PC-3 (cell line): Measurements from ENCODE around the gene MRFAP1. TPM values are rescaled to one million over a fixed set of nuclear protein-coding genes. Genes with fewer than 3 reads are reported as not detected.

Source experiments
- ATAC-seq: fragments of 200-7000 bp; cut with Tn5 transposase; 2 replicates; pipeline ENCODE4 v1.9.1; 2020; ENCODE audit warnings: mild to moderate bottlenecking, moderate library complexity
- BruUV-seq: library from RNA; stranded (reverse); fragments of 400-500 nt; replicated peaks from 2 replicates; lab custom pipeline; 2021; lab: Mats Ljungman, UMichigan
- CTCF ChIA-PET: fragments of 300-600 bp; sonication (Branson Sonifier 250); formaldehyde crosslinking; loops from one replicate; lab custom pipeline; 2022; ENCODE audit warnings: antibody characterized with exemption; lab: Charles Lee
- POLR2A ChIA-PET: fragments of 300-600 bp; sonication (Branson Sonifier 250); formaldehyde crosslinking; loops from one replicate; lab custom pipeline; 2022; ENCODE audit warnings: antibody characterized with exemption; ENCODE audit not compliant: unreplicated experiment; lab: Charles Lee
- DNase-seq: peaks from one replicate; pipeline ENCODE4 v3.0.0-alpha.2; 2015
- H2AFZ ChIP-seq: fragments of 300-600 bp; sonication (generic); 2 replicates; pipeline ENCODE4 v1.6.0; 2016; ENCODE audit warnings: antibody characterized with exemption, low read length
- H3F3A ChIP-seq: fragments of 300-600 bp; sonication (generic); one replicate; pipeline ENCODE4 v1.6.0; 2017; ENCODE audit warnings: antibody characterized with exemption, low read length, control low read depth, mild to moderate bottlenecking; ENCODE audit not compliant: unreplicated experiment
- H3K27ac ChIP-seq: fragments of 300-600 bp; sonication (generic); 2 replicates; pipeline ENCODE4 v1.5.1; 2016; ENCODE audit warnings: mild to moderate bottlenecking, low read length
- H3K27me3 ChIP-seq: fragments of 300-600 bp; sonication (generic); 2 replicates; pipeline ENCODE4 v1.6.1; 2016; ENCODE audit warnings: low read length, mixed read lengths
- H3K36me3 ChIP-seq: fragments of 300-600 bp; sonication (generic); 2 replicates; pipeline ENCODE4 v1.6.1; 2016; ENCODE audit warnings: low read depth, mixed run types, low read length, mixed read lengths
- H3K4me1 ChIP-seq: fragments of 300-600 bp; sonication (generic); 2 replicates; pipeline ENCODE4 v1.5.1; 2016; ENCODE audit warnings: low read length; ENCODE audit not compliant: insufficient read depth
- H3K4me2 ChIP-seq: fragments of 300-600 bp; sonication (generic); 2 replicates; pipeline ENCODE4 v1.6.0; 2016; ENCODE audit warnings: low read length
- H3K4me3 ChIP-seq: fragments of 300-600 bp; sonication (generic); 2 replicates; pipeline ENCODE4 v1.5.1; 2016; ENCODE audit warnings: mild to moderate bottlenecking, low read length, mixed read lengths
- H3K79me2 ChIP-seq: fragments of 300-600 bp; sonication (generic); 2 replicates; pipeline ENCODE4 v1.6.1; 2017; ENCODE audit warnings: low read length, mixed read lengths
- H3K9ac ChIP-seq: fragments of 300-600 bp; sonication (generic); 2 replicates; pipeline ENCODE4 v1.6.0; 2016; ENCODE audit warnings: mild to moderate bottlenecking, low read length
- H3K9me2 ChIP-seq: fragments of 300-600 bp; sonication (generic); replicated peaks from 2 replicates; pipeline ENCODE4 v1.6.1; 2016; ENCODE audit warnings: mixed run types, low read length, mixed read lengths
- H3K9me3 ChIP-seq: fragments of 300-600 bp; sonication (generic); 2 replicates; pipeline ENCODE4 v1.6.1; 2016; ENCODE audit warnings: low read length, mixed read lengths
- H4K20me1 ChIP-seq: fragments of 300-600 bp; sonication (generic); 2 replicates; pipeline ENCODE4 v1.6.1; 2016; ENCODE audit warnings: low read length, mixed read lengths
- CTCF ChIP-seq: fragments of 300-600 bp; sonication (generic); conservative IDR thresholded peaks from 2 replicates; pipeline ENCODE4 v1.5.1; 2017; ENCODE audit warnings: antibody characterized with exemption, low read depth, mild to moderate bottlenecking, low read length
- EZH2 ChIP-seq: fragments of 300-600 bp; sonication (generic); IDR thresholded peaks from one replicate; pipeline ENCODE4 v1.6.1; 2017; ENCODE audit warnings: antibody characterized with exemption, mild to moderate bottlenecking, low read length; ENCODE audit not compliant: unreplicated experiment
- EZH2phosphoT487 ChIP-seq: fragments of 300-600 bp; sonication (generic); IDR thresholded peaks from 2 replicates; pipeline ENCODE4 v1.6.1; 2018; ENCODE audit warnings: mild to moderate bottlenecking, antibody characterized with exemption, low read length, borderline replicate concordance
- intact Hi-C: fragments of 100-400 bp; cut with micrococcal nuclease; formaldehyde crosslinking; loops from 2 replicates; pipeline ENCODE4 v1.9.0; 2023
- total RNA-seq: library from RNA; depleted of rRNA; stranded (reverse); fragments of >200 nt; gene quantifications from 2 replicates; pipeline ENCODE4 v1.2.3, GENCODE V29; 2014

Gene MRFAP1
- total RNA-seq, 1 experiment from 2014 or later, result 122 TPM

DNA sequence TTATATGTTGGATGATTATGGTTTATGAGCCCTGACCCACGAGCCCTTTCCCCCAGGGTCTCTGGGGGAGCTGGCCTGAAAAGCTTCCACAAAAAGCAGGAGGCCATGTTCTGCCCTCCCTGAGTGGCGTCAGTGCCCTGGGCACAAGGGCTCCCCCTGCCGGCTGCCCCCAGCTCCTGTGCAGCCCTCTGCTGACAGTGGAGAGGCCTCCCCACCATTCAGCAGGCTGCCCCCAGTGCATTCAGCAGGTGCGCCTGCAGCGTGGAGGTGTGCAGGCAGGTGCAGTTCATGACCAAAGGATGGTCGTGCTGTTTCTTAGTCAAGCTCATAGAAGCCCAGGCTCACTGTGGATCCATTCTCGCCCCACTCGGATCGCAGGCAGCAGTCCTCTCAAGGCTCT, 40.7 kb downstream of the MRFAP1 start:
- POLR2A ChIA-PET, result no interaction called here
- Histone ChIP-seq H4K20me1 (peaks cover 11% of the 10 kb centered on the region), H3K4me3 (no peak overlapping the region), H3F3A (no peaks in the 10 kb centered on the region), H3K9me3 (no peaks in the 10 kb centered on the region), H3K27ac (no peak overlapping the region), H3K4me1 (peaks cover 5% of the 10 kb centered on the region), H3K36me3 (peaks cover under 1% of the 10 kb centered on the region; the same call in 1 of the 2 replicates), H3K79me2 (peaks cover 19% of the 10 kb centered on the region), H3K9ac (no peak overlapping the region), H3K4me2 (no peak overlapping the region), H3K27me3 (no peaks in the 10 kb centered on the region), H3K9me2 (no peaks in the 10 kb centered on the region), H2AFZ (no peak overlapping the region)
- ATAC-seq, result no peak
- TF ChIP-seq EZH2 (no peak), CTCF (no peak), EZH2phosphoT487 (no peak)
- intact Hi-C loops, result no loop called here
- CTCF ChIA-PET, result no interaction called here
- DNase-seq, result no peak
- BruUV-seq, result no TSS peak

GRCh38 chr4:6682862-6683590, 42.5 kb downstream of the MRFAP1 start:
- peaks cover 3% of the 10 kb centered on the region for H3K4me1 ChIP-seq
- no peaks in the 10 kb centered on the region for H3F3A ChIP-seq
- 0 out of 2 replicates have a peak, but pooled peaks cover 3% of the 10 kb centered on the region for H3K79me2 ChIP-seq
- intact Hi-C loops, result no loop called here
- no peaks in the 10 kb centered on the region for H3K36me3 ChIP-seq
- no peak for TF ChIP-seq EZH2phosphoT487
- no peak for TF ChIP-seq CTCF
- no peak for TF ChIP-seq EZH2
- ChIA-PET CTCF (no interaction called here), POLR2A (no interaction called here)
- no peaks in the 10 kb centered on the region for H3K27me3 ChIP-seq
- no peak for DNase-seq
- H3K4me3 ChIP-seq, result no peak overlapping the region
- 0 out of 2 replicates have a peak, but pooled peaks have one; percentile 13 for ATAC-seq
- H3K27ac ChIP-seq, result no peak overlapping the region
- H3K9me3 ChIP-seq, result no peaks in the 10 kb centered on the region
- BruUV-seq, result no TSS peak
- H2AFZ ChIP-seq, result no peak overlapping the region
- no peak overlapping the region for H3K4me2 ChIP-seq
- no peaks in the 10 kb centered on the region for H4K20me1 ChIP-seq
- no peak overlapping the region for H3K9ac ChIP-seq
- H3K9me2 ChIP-seq, result no peaks in the 10 kb centered on the region

DNA sequence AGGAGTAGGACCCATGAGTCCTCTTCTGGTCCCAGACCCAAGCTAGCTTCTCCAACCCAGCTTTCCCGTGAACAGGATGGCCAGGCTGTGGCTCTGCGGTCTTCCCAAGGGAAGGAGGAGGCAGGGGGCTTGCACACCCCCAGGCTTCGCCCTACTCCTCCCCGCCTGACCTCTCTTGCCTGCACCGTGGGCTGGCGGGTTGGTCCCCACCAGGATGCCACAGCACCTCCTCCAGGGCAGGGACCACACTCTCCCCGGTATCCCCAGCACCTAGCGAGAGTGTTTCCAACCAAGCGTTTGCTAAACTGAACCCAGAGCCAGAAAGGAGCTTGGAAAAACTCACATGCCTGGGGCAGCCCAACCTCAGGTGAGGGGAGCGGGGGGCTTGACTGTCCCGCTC, 44.2 kb downstream of the MRFAP1 start:
- H3K27me3 ChIP-seq, result no peaks in the 10 kb centered on the region
- no peaks in the 10 kb centered on the region for H3K9me3 ChIP-seq
- no peak overlapping the region for H3K4me2 ChIP-seq
- TF ChIP-seq EZH2 (no peak), CTCF (no peak), EZH2phosphoT487 (no peak)
- no peak overlapping the region for H3K9ac ChIP-seq
- CTCF ChIA-PET, result no interaction called here
- H3K79me2 ChIP-seq, result no peaks in the 10 kb centered on the region
- H3K27ac ChIP-seq, result no peak overlapping the region
- ATAC-seq (no peak), DNase-seq (no peak)
- POLR2A ChIA-PET, result no interaction called here
- H4K20me1 ChIP-seq, result no peaks in the 10 kb centered on the region
- H3K4me1 ChIP-seq, result peaks cover 20% of the 10 kb centered on the region
- H3K9me2 ChIP-seq, result no peaks in the 10 kb centered on the region
- BruUV-seq, result no TSS peak
- no peaks in the 10 kb centered on the region for H3F3A ChIP-seq
- intact Hi-C loops, result no loop called here
- H3K36me3 ChIP-seq, result no peaks in the 10 kb centered on the region
- H2AFZ ChIP-seq, result no peak overlapping the region
- no peak overlapping the region for H3K4me3 ChIP-seq
